GM19324 (cell line): ENCODE data around the gene KLHL6.
"Not testable (repeated sequence)": the region's sequence is repeated elsewhere in the genome, so short reads cannot be mapped to it uniquely, and the experiment has no call there.

Experiments used
- ATAC-seq: cut with Tn5 transposase; IDR thresholded peaks from one replicate; pipeline ENCODE4 v1.9.1; 2021; ENCODE audit warnings: mild to moderate bottlenecking, moderate library complexity; ENCODE audit not compliant: unreplicated experiment, low FRiP score

Gene KLHL6

DNA sequence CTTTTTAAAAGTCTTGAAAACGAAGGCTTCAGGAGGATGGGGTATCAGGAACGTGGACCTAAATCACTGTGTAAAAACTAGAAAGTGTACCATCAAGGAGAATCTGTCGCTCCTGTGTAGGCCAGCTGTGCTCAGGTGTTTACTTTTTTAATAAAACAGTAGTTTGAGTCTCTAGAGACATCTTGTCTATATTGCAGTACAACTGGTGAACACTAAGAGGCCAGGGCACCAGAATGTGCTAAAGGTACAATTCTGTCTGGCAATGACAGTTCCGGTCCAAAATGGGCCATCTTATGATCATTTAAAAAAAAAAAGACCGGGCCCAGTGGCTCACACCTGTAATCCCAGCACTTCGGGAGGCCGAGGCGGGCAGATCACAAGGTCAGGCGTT lies 65.3 kb downstream of the KLHL6 start:
- ATAC-seq, result no peak

DNA sequence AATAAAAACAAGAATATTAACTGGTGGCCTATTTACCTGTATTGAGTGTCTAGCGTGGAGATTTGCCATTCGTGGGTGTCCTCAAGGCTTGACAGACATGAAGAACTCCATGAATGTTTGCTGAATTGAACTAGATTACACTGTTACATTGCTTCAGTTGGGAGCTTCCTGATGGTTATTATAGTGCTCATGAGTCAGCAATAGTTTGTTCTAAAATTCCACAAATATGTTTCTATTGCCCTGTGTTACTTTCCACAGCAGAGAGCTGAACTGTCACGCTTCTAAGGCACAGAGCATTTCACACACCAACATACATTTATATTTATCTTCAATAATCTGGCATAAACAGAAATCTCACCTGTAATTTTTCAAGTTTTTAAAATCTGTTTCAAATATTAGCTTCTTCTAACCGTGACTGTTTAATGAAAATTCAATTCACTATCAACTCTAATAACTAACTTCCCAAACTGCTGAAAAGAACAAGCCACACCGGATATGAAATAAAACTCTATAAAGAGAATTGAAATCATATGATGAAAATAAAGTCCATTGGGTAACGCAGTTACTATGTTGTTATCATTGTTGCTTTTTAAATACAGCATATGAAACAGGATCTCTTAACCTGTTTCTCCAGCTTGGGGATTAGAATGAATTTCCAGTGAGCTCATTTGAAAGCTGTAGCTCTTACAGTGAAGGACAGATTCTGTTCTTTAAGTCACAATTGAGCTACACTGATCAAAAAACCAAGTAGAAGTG lies 65.9 kb downstream of the KLHL6 start:
- ATAC-seq, result no peak

DNA sequence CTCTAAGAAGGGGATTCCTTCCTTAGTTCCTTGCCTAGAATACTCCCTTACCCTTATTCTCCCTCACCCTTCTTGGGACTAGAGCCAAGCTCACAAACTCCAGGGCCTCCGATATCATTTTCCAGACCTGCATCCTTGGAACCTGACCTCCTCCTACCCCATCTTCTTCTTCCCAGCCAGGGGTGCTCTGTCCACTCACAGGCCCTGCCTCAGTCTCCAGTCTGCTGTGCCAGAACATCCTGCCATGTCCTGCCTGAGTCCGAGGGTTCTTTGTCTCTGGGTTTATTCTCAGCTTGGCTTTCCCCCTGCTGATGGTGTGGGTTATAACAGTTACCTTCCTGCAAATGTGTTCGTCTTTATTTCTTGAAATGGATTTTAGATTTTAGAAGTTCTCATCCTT lies 67.2 kb downstream of the KLHL6 start:
- no peak for ATAC-seq

DNA sequence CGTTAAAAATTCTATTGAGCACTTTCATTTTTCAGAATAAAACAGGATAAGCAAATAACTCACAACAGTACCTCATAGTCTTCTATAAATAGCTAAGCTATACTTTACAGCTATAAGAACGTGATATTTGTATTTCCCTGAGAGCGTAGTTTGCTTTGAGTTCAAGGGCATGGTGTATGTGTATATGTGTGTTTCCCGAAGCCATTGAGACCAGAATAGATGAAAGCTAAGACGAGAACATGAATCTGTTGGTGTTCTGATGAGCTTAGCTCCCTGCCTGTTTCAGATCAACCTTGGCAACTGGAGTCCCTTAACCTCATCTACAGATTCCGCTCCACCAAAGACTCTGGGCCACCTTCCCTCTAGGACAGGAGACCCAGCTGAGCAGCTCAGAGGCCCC lies 67.6 kb downstream of the KLHL6 start:
- no peak for ATAC-seq

DNA sequence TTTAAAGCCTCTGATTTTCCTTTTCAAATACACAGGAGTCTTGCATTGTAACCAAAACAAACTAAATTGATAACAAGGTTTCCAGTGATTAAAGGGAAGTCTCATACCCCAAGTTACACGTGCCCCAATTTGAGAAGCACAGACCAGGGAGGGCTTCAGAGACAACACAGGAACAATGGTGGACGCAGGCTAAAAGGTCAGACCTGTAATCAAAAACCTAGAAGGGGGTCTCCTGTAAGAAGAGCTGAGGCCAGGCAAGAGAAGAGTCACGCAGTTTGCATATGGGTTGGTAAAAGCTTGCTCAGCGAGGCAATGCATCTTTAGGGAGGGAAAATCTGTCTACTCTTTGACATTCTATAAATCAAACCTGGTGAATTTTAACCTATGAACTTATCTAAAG lies 68.5 kb downstream of the KLHL6 start:
- ATAC-seq, result no peak

DNA sequence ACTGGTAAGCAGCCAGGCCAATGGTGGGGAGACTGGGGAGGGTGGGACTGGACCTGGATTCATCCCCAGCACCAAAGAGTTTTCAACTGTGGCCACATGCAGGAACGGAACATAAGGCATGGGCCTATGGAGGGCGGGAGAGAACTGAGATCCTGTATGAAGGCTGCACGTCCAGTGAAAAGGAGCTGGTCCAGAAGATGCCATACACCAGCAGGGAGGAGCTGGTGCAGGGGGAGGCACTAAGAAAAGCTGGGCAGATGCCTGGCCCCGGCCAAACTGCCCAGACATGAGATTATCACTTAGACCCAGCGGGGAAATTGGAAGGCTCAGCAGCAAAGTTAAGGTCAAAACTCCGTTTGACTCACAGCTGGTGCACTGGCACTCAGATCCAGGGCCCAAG lies 69.0 kb downstream of the KLHL6 start:
- no peak for ATAC-seq

DNA sequence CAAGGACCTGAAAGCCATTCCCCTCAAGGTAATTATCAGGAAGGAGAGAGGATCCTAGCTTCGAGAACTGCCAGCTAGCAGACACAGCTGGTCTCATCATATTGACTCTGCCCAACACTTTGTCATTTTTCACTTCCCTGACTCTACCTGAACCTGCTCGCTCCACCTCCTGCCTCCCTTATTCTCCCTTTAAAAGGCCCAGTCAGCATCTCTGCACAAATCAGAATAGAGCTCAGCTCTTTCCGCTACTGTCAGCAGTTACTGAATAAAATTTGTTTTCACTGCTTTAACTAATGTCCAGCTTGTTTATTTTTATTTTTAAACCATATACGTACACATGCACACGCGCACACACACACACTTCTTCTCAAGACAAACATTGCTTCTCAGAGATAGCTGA lies 69.9 kb downstream of the KLHL6 start:
- no peak for ATAC-seq

DNA sequence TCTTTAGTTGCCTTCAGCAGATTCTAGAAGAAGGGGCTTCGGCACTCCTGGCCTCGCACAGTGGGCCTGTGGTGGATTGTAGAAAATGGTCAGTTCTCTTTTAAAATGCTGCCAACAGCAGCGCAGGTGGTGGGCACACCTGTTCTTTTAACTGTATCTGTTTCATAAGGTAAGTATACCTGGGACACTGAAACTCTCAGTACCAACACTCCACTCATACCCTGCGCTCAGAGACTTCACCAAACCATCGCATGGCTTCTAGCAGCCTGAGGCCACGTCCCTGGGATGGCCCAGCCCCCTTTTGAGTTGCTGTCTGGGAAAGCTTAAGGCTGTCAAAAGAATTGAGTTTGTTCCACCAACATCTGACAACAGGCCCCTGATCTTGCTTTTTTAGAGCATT lies 70.4 kb downstream of the KLHL6 start:
- no peak for ATAC-seq

DNA sequence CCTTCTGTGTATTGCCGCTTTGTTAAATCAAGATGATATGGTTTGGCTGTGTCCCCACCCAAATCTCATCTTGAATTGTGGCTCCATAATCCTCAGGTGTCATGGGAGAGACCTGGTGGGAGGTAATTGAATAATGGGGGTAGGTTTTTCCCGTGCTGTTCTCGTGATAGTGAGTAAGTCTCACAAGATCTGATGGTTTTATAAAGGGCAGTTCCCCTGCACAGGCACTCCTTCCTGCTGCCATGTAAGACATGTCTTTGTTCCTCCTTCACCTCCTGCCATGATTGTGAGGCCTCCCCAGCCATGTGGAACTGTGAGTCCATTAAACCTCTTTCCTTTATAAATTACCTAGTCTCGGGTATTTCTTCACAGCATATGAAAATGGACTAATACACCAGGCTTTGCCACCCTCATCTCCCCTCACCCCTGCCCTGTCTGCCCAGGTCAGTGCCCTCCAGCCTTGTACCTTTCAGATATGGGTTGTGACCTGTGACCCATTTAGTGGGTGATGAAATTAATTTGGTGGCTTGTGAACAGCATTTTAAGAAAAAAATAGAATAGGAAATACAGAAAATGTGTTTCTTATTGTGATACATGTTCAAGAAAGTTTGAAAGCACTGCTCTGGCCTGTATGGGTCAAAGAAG lies 71.0 kb downstream of the KLHL6 start:
- ATAC-seq, result no peak

DNA sequence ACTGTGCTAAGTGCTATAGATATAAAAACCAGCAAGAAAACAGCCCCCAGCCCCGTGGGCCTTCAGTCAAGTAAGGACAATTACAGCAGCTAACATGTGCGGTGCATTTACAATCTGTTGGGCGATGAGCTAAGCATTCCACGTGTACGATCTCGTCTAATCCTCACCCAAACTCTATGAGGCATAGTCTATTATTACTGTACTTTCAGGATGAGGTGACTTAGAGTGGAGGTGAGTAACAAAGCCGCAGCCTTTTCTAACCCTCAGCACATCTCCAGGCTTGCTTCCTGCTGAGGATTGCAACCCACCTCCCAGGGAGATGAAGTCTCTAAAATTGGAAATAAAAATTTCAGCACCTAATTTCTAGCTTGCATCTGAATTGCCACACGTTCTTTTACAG lies 73.9 kb downstream of the KLHL6 start:
- ATAC-seq, result no peak

DNA sequence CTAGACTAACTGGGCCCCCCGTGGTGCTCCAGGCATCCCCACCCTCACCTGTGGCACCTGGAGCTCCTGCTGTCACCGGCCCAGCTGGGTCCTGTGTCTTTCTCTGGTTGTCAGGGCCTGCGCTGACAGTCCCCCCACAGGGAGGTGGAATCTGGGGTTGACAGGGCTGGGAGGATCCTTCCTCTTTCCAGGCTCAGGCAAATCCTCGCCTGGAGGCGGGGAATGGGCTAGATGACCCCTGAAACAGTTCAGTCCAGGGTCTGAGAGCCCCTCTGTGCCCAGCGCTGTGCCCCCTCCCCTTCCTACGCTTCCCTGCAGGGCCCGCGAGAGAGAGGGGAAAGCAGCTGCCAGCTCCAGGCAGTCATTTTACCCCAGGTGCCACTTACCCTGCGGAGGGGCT lies 77.0 kb downstream of the KLHL6 start:
- ATAC-seq, result no peak

DNA sequence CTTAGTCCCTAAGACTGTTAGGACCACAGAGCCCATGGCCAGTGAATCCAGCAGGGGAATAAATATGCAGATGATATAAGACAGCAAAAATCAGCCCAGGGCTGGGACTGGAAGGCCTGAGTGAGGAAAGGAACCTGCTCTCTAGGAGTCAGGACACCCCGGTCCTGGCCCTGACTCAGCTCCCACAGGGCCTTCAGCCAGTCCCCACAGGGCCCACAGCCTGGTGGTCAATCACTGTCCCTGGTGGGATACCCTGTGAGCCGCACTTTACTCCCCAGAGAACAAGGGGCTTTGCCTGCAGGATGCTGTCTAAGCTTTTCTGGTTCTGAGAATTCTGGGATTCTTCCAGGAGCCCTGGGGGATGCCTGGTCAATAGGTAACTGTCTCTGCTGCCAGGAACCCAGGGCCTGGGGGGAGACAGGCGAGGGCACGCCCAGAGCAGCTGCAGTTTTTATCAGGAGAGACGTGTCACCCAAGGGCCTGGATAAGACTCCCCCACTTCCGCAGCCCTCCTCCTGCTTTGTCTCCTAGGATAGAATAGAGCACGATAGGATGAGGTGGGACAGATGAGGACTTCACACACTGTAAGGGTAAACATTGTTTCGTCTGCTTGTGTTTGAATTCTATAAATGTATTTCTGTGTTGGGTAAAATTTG lies 77.6 kb downstream of the KLHL6 start:
- ATAC-seq, result no peak

DNA sequence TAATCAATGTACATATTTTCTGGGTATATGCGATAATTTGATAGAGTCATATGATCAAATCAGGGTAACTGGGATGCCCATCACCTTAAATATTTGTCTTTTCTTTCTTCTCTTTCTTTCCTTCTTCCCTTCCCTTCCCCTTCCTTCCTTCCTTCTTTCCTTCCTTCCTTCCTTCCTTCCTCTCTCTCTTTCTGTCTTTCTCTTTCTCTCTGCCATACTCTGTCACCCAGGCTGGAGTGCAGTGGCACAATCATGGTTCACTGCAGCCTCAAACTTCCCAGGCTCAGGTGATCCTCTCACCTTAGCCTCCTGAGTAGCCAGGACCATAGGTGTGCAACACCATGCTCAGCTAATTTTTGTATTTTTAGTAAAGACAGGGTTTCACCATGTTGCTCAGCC lies 79.7 kb downstream of the KLHL6 start:
- not testable (repeated sequence) for ATAC-seq

DNA sequence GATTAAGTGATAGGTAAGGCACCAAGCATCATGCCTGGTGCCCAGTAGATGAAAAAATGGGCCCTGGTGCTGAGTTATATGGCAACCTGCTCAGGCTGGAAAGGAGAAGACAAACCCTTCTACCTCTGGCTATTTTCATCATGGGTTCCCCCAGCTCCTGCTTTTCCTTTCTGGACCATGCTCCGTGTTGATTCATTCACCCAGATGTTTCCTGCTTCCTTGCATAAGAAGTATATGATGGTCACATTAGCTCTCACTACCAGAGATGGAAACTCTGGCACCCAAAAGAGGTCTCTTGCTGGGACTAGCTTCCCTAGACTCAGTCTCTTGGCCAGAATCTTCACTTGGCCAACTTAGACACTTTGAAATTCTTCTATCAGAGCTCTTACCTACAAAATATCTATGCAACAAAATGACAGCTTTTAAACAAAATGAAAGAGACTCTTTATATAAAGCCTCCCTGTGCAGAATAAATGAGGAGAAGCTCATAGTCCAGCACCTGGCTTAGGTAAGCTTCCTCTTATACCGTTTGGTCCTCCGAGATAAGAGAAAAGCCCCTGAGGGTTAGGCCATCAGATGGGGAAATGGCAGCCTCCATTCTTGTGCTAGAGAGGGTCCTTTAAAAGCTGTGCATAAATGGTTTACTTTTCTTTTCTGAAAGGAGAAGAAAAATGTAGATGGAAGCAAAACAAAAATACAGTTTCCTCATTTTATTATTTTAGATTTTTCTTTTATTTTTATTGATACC lies 80.3 kb downstream of the KLHL6 start:
- ATAC-seq, result no peak

DNA sequence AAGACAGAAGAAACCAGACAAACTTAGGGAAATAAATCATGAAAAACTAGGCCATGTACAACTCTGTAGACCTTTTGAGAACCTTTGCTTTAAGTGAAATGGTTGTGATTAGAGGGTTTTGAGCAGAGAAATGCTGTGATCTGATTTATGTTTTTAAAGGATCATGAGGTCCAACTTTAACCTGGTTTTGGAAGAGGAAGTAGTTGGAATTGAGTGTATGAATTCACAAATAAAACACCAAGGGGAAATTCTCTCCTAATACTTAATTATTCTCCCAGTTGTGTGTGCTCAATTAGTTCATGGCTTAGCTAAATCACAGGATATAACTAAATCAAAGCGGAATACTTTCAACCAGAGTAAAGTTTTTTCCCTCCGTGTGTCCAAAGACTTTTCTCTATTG lies 81.5 kb downstream of the KLHL6 start:
- ATAC-seq, result no peak

DNA sequence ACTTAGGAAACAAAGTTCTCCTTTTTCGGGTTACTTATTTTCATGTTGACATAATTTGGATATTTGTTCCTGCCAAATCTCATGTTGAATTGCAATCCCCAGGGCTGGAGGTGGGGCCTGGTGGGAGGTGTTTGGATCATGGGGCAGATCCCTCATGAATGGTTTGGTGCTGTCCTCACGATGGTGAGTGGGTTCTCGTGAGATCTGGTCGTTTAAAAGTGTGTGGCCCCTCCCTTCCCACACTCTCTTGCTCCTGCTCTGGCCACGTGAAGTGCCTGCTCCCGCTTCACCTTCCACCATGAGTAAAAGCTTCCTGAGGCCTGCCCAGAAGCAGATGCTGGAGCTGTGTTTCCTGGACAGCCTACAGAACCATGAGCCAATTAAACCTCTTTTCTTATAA lies 83.4 kb downstream of the KLHL6 start:
- no peak for ATAC-seq

DNA sequence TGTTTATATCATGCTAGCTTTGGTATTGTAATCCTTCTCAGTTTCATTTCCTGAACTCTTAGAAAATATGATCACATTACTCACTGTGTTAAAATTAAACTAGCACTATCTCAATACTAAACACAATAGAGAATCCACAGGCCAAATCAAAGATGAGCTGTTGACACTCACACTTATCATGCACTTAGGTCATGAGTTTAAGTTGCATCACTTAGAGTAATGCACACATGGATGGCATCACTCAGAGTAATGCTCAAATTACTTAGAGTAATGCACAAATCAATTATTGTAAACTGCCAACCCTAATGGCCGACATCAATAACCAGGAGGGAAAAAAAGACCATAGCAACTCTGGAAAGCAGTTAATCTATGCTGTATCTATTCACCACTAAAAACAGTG lies 87.1 kb downstream of the KLHL6 start:
- ATAC-seq, result no peak

DNA sequence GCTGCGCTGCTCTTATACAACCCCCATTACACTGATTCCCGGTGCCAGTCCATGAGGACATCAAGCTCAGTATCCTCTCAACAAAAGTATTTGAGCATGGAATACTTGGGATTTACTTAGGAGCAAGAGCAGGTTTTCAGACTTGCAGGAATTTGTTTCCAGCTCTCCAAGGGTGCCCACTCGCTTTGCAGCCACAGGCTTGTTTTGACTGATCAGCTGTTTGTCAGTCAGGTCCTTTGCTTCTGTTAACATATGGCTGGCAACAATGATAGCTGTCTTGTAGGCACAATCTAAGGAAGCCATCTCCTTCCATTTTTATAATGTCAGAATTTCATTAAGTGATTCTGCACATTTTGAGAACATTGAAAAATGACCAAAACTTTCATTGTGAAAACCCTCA lies 88.9 kb downstream of the KLHL6 start:
- ATAC-seq, result no peak

DNA sequence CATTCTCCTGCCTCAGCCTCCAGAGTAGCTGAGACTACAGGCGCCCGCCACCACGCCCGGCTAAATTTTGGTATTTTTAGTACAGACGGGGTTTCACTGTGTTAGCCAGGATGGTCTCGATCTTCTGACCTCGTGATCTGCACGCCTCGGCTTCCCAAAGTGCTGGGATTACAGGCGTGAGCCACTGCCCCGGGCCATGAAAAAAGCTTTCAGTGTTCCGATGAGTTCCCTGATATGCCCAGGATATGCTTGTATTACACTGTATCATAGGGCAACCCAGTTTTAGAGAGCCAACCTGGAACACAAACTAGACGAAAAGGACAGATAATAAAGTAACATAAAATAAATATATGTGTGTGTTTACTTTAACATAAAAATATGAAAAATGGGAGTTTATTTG lies 89.8 kb downstream of the KLHL6 start:
- ATAC-seq, result not testable (repeated sequence)

DNA sequence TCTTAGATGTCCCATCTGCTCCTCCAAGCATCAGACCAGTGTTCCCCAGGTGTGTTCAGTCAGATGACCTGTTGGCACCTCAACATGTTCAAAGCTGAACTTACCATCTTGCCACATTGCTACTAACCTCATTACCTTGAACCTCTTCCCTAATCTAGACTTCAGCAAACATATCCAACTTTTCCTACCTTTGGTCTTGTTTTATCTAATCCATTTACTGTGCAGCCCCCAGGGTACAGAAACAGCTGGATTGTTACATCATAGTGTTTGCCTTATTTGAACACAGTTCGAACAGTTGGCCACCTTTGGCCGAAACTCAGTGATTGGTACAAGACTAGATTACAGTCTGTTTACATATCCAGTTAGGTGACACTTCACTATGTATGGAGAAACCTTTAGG lies 91.0 kb downstream of the KLHL6 start:
- ATAC-seq, result no peak
